Esophagus muscularis mucosa (tissue), 4 donors: Measurements from ENCODE around the gene IGF2. TPM values are rescaled to one million over a fixed set of nuclear protein-coding genes. Genes with fewer than 3 reads are reported as not detected.

ENCODE experiments used
- DNase-seq: peaks from one replicate; pipeline ENCODE4 v3.0.0-alpha.2; 2017; ENCODE audit errors: extremely low spot score
- H3K27ac ChIP-seq, 4 donors: fragments of 200-600 bp; sonication (generic); replicated peaks in 1 of 4; 1 replicate in 3 of 4; 2 replicates in 1 of 4; pipeline ENCODE4 v1.5.1; 2016 to 2019; ENCODE audit warnings: mild to moderate bottlenecking in 1 of 4
- H3K27me3 ChIP-seq, 4 donors: fragments of 200-600 bp; sonication (generic); one replicate each; pipeline versions ENCODE4 v1.5.1 to v1.6.0; 2016 to 2019
- H3K36me3 ChIP-seq, 4 donors: fragments of 200-600 bp; sonication (generic); one replicate each; pipeline ENCODE4 v1.5.1; 2016 to 2019
- H3K4me1 ChIP-seq, 4 donors: fragments of 200-600 bp; sonication (generic); one replicate each; pipeline ENCODE4 v1.5.1; 2016 to 2019
- H3K4me3 ChIP-seq, 4 donors: fragments of 200-600 bp; sonication (generic); 1 replicate in 2 of 4; 2 replicates in 2 of 4; pipeline ENCODE4 v1.5.1; 2016 to 2019; ENCODE audit warnings: mild to moderate bottlenecking in 4 of 4, moderate library complexity in 1 of 4
- H3K9me3 ChIP-seq, 4 donors: fragments of 200-600 bp; sonication (generic); 1 replicate in 3 of 4; 2 replicates in 1 of 4; pipeline ENCODE4 v1.5.1; 2016 to 2019
- EP300 ChIP-seq: sonication (generic); formaldehyde crosslinking; IDR thresholded peaks from one replicate; pipeline ENCODE4 v1.6.1; 2017; ENCODE audit warnings: antibody characterized with exemption
- POLR2A ChIP-seq: fragments of 450-650 bp; IDR thresholded peaks from one replicate; pipeline ENCODE4 v1.6.1; 2017; ENCODE audit warnings: antibody characterized with exemption, moderate library complexity, mild to moderate bottlenecking, low read depth
- POLR2AphosphoS5 ChIP-seq, 2 donors: sonication (generic); formaldehyde crosslinking; IDR thresholded peaks; one replicate each; pipeline ENCODE4 v1.6.1; 2017; ENCODE audit warnings: antibody characterized with exemption in 2 of 2
- WGBS: methylation state at CpG from one replicate; pipeline ENCODE4 v1.1.5; 2018; 5-methylcytosine and 5-hydroxymethylcytosine counted together
- intact Hi-C: fragments of 100-400 bp; cut with DNase I; formaldehyde crosslinking; loops from one replicate; pipeline ENCODE4 v1.15.1; 2023
- total RNA-seq, 4 donors: library from RNA; depleted of rRNA; stranded (reverse); fragments of >200 nt; gene quantifications; one replicate each; pipeline versions ENCODE4 v1.1.0 to v1.2.1, GENCODE V29; 2016
- TF ChIP-seq, protein P1 (sequence below), 3 experiments: fragments of 200-600 bp in 2 of 3; fragments of 450-650 bp in 1 of 3; sonication (generic) in 2 of 3; IDR thresholded peaks; one replicate each; pipeline ENCODE4 v1.5.1; 2017 to 2019; ENCODE audit warnings: antibody characterized with exemption in 3 of 3, mild to moderate bottlenecking in 2 of 3, moderate library complexity in 1 of 3

Gene IGF2
- total RNA-seq, 4 donors from 2014 or later, result 25.5 to 59.6 (median 33.0) TPM

- H3K36me3 ChIP-seq, result no peaks in the 10 kb centered on the region
- peaks cover 0 to 3% (median 2%) of the 10 kb centered on the region in 4 donors for H3K4me1 ChIP-seq
- 85% methylated on average over 14 of the region's 36 CpGs for WGBS
- no peak overlapping the region for H3K27ac ChIP-seq
- TF ChIP-seq EP300 (no peak), POLR2A (no peak), POLR2AphosphoS5 (IDR thresholded peaks at IDR 0.05) (no peak)
- TF ChIP-seq, protein P1, sequence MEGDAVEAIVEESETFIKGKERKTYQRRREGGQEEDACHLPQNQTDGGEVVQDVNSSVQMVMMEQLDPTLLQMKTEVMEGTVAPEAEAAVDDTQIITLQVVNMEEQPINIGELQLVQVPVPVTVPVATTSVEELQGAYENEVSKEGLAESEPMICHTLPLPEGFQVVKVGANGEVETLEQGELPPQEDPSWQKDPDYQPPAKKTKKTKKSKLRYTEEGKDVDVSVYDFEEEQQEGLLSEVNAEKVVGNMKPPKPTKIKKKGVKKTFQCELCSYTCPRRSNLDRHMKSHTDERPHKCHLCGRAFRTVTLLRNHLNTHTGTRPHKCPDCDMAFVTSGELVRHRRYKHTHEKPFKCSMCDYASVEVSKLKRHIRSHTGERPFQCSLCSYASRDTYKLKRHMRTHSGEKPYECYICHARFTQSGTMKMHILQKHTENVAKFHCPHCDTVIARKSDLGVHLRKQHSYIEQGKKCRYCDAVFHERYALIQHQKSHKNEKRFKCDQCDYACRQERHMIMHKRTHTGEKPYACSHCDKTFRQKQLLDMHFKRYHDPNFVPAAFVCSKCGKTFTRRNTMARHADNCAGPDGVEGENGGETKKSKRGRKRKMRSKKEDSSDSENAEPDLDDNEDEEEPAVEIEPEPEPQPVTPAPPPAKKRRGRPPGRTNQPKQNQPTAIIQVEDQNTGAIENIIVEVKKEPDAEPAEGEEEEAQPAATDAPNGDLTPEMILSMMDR (IDR thresholded peaks at IDR 0.05), result no peak
- intact Hi-C loops, result no loop called here
- no peak overlapping the region for H3K4me3 ChIP-seq
- no peak for DNase-seq
- peaks cover 0 to 83% (median 0%) of the 10 kb centered on the region in 4 donors for H3K27me3 ChIP-seq
- no peaks in the 10 kb centered on the region for H3K9me3 ChIP-seq
Observed at GRCh38 chr11:2159536-2160413, 20.6 kb upstream of the IGF2 start.

GRCh38 chr11:2158966-2159365, 19.8 kb upstream of the IGF2 start:
- H3K36me3 ChIP-seq, result no peaks in the 10 kb centered on the region
- no peak for TF ChIP-seq EP300
- TF ChIP-seq, protein P1 (IDR thresholded peaks at IDR 0.05), result no peak
- TF ChIP-seq POLR2AphosphoS5 (IDR thresholded peaks at IDR 0.05), result no peak
- no peak for TF ChIP-seq POLR2A
- H3K9me3 ChIP-seq, result no peaks in the 10 kb centered on the region
- no peak overlapping the region for H3K4me3 ChIP-seq
- 76% methylated on average over 5 of the region's 10 CpGs for WGBS
- H3K27ac ChIP-seq, result no peak overlapping the region
- DNase-seq, result no peak
- intact Hi-C loops, result no loop called here
- H3K4me1 ChIP-seq, result peaks cover 0 to 3% (median 2%) of the 10 kb centered on the region in 4 donors
- H3K27me3 ChIP-seq, result peaks cover 0 to 75% (median 0%) of the 10 kb centered on the region in 4 donors

- Histone ChIP-seq H3K27ac (no peak overlapping the region), H3K4me1 (peaks cover 0 to 3% (median 2%) of the 10 kb centered on the region in 4 donors), H3K4me3 (no peak overlapping the region), H3K9me3 (no peaks in the 10 kb centered on the region), H3K36me3 (no peaks in the 10 kb centered on the region), H3K27me3 (peaks cover 0 to 69% (median 0%) of the 10 kb centered on the region in 4 donors)
- 80% methylated on average over 1 of the region's 13 CpGs for WGBS
- no peak for TF ChIP-seq POLR2AphosphoS5 (IDR thresholded peaks at IDR 0.05)
- TF ChIP-seq, protein P1 (IDR thresholded peaks at IDR 0.05), result no peak
- TF ChIP-seq POLR2A, result no peak
- TF ChIP-seq EP300, result no peak
- intact Hi-C loops, result no loop called here
- no peak for DNase-seq
Observed at GRCh38 chr11:2158296-2158737, 19.1 kb upstream of the IGF2 start.

GRCh38 chr11:2157294-2158040, 18.3 kb upstream of the IGF2 start:
- DNase-seq, result no peak
- H3K27ac ChIP-seq, result no peak overlapping the region
- H3K4me3 ChIP-seq, result no peak overlapping the region
- peaks cover 0 to 3% (median 2%) of the 10 kb centered on the region in 4 donors for H3K4me1 ChIP-seq
- no peak for TF ChIP-seq POLR2AphosphoS5 (IDR thresholded peaks at IDR 0.05)
- TF ChIP-seq EP300, result no peak
- TF ChIP-seq, protein P1 (IDR thresholded peaks at IDR 0.05), result no peak
- TF ChIP-seq POLR2A, result no peak
- H3K27me3 ChIP-seq, result peaks cover 0 to 60% (median 0%) of the 10 kb centered on the region in 4 donors
- intact Hi-C loops, result no loop called here
- H3K36me3 ChIP-seq, result no peaks in the 10 kb centered on the region
- H3K9me3 ChIP-seq, result no peaks in the 10 kb centered on the region
- 67% methylated on average over 3 of the region's 18 CpGs for WGBS
